GM23248 (cell line): ENCODE results near the gene DLL1.

Source experiments
- EZH2 ChIP-seq: fragments of 200-600 bp; sonication (generic); IDR thresholded peaks from 2 replicates; pipeline ENCODE4 v1.6.1; 2018; ENCODE audit warnings: antibody characterized with exemption, mild to moderate bottlenecking; ENCODE audit not compliant: insufficient read depth, poor library complexity, severe bottlenecking
- EZH2phosphoT487 ChIP-seq: fragments of 200-600 bp; sonication (generic); IDR thresholded peaks from 2 replicates; pipeline ENCODE4 v1.6.1; 2018; ENCODE audit warnings: antibody characterized with exemption, moderate library complexity, mild to moderate bottlenecking, low read depth; ENCODE audit not compliant: insufficient read depth

DNA sequence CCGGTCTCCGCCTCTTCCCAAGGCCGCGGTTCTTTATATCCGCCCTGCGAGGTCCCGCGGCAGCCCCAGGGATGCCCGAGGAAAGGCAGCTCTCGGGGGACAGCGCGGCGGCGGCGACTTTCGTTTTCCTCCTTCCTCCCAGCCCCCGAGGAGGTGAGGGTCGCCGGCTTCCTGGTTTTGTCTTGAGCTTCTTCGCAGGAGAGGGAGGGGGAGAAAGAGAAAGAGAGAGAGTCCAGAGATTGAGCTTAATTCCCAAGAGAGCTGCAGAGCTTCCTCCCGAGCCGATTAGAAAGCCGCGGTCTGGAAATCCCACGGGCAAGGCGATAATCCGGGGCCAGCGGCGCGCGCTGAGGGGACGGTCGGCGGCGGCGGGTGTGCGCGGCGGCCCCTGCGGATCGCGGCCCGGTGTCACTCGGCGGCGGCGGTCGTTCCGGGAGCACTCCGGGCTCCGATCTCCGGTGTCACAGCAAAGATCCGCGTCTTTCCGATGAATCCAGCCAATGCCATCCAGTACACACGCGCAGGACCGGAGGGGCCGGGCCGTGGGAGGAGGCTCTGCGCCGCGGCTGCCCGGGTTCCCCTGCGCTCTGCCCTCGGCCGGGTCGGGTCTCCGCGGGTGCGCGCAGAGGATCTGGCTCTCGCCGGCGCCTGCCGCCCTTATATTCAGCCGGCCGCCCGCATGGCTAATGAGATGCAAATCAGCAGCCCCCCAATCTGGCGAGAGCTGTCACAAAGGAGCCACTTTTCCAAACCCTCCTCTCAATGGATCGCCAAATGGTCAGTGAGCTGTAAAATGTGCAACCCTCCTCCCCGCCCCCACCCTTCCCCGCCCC lies at the start of gene DLL1:
- no peak for TF ChIP-seq EZH2
- no peak for TF ChIP-seq EZH2phosphoT487
